Activated T-helper 17 cell treated with anti-CD3 and anti-CD28 coated beads, Interleukin-2, amount 50 U/mL, for 72 hours (primary cell): ENCODE measurements around the gene KCNJ5. TPM values are rescaled to one million over a fixed set of nuclear protein-coding genes. Genes with fewer than 3 reads are reported as not detected.
"Not testable (repeated sequence)": the region's sequence is repeated elsewhere in the genome, so short reads cannot be mapped to it uniquely, and the experiment has no call there.

Source experiments
- ATAC-seq: fragments of 150-1000 bp; cut with Tn5 transposase; replicated peaks from 2 replicates; pipeline ENCODE4 v1.10.0; 2021; ENCODE audit warnings: mild to moderate bottlenecking, moderate library complexity
- H3K27ac Mint-ChIP-seq: one replicate; pipeline ENCODE4 v1.8.0; 2022; ENCODE audit warnings: mixed read lengths
- H3K27me3 Mint-ChIP-seq: one replicate; pipeline ENCODE4 v1.8.0; 2022; ENCODE audit warnings: mixed read lengths
- H3K36me3 Mint-ChIP-seq: one replicate; pipeline ENCODE4 v1.8.0; 2022; ENCODE audit warnings: low read depth, mild to moderate bottlenecking, mixed read lengths
- H3K4me1 Mint-ChIP-seq: one replicate; pipeline ENCODE4 v1.8.0; 2022; ENCODE audit warnings: mixed read lengths
- H3K4me3 Mint-ChIP-seq: one replicate; pipeline ENCODE4 v1.8.0; 2022; ENCODE audit warnings: mild to moderate bottlenecking, mixed read lengths
- H3K9me3 Mint-ChIP-seq: one replicate; pipeline ENCODE4 v1.8.0; 2022; ENCODE audit warnings: mixed read lengths
- total RNA-seq, 2 donors: library from RNA; stranded (reverse); gene quantifications; one replicate each; pipeline ENCODE4 v1.2.3, GENCODE V29; 2022

KCNJ5 gene
- total RNA-seq, 2 donors from 2014 or later = not detected

- ATAC-seq = no peak
- Mint-ChIP-seq H3K27me3 (peaks cover 9% of the 10 kb centered on the region), H3K4me3 (no peak overlapping the region), H3K27ac (no peak overlapping the region), H3K36me3 (no peaks in the 10 kb centered on the region), H3K4me1 (peaks cover 5% of the 10 kb centered on the region), H3K9me3 (no peaks in the 10 kb centered on the region)
These were observed 17.5 kb downstream of the KCNJ5 start for GRCh38 chr11:128908391-128909246.

DNA sequence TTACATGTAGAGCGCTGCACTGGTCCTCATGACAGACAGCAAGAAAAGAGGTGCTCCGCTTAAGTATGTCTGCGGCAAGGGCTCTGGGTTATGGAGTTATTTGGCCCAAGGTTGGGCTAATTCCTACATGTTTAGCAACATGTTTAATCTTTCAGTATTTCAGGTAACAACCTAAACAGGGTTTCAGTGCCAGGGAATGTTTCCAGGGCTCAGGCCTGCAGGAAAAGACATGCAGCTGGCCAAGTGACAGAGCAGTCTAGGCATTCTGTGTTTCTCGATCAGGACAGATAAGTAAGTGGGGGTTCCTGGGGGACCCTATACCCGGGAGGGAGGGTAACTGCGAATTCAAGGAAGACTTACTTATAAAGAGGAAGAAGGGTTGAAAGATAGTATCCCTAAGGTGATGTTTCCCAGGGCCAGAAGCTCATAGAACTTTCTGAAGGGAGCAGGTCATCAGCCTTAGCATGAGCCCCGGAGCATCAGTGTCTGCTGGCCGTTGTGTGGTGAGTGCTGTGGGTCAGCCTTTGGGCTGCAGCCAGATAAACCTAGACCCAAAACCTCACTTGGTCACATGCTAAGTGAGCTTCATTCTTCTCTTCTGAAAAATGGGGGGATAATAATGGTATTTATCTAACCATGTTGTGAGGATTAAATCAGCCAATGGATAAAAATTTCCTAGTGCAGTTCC lies 18.4 kb downstream of the KCNJ5 start:
- ATAC-seq = no peak
- peaks cover 4% of the 10 kb centered on the region for H3K27me3 Mint-ChIP-seq
- no peak overlapping the region for H3K27ac Mint-ChIP-seq
- H3K9me3 Mint-ChIP-seq = no peaks in the 10 kb centered on the region
- no peaks in the 10 kb centered on the region for H3K36me3 Mint-ChIP-seq
- H3K4me3 Mint-ChIP-seq = no peak overlapping the region
- H3K4me1 Mint-ChIP-seq = peaks cover 5% of the 10 kb centered on the region

DNA sequence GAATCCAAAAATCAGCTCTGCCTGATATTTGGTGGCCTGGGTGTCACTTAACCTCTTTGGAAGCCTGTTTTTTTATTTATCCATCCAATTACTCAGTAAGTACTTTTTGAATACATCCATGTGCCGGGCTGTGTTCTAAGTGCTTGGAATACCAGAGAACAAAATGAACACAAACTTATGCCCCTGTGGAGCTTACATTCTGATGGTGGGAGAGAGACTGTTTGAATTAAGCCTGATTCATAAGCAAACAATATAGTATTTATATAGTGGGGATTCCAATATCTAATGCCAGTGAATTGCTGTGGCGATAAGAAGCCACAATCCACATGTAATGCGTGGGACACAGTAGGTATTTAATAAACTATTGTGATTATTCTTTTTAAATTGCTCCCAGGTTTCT lies 19.4 kb downstream of the KCNJ5 start:
- Mint-ChIP-seq H3K4me1 (peaks cover 5% of the 10 kb centered on the region), H3K27me3 (peaks cover 9% of the 10 kb centered on the region), H3K36me3 (no peaks in the 10 kb centered on the region), H3K9me3 (no peaks in the 10 kb centered on the region), H3K27ac (no peak overlapping the region), H3K4me3 (no peak overlapping the region)
- ATAC-seq = no peak

DNA sequence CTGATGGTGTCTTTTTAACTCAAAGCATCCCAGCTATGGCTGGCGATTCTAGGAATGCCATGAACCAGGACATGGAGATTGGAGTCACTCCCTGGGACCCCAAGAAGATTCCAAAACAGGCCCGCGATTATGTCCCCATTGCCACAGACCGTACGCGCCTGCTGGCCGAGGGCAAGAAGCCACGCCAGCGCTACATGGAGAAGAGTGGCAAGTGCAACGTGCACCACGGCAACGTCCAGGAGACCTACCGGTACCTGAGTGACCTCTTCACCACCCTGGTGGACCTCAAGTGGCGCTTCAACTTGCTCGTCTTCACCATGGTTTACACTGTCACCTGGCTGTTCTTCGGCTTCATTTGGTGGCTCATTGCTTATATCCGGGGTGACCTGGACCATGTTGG lies 20.1 kb downstream of the KCNJ5 start:
- H3K4me1 Mint-ChIP-seq = peaks cover under 1% of the 10 kb centered on the region
- H3K4me3 Mint-ChIP-seq = no peak overlapping the region
- ATAC-seq = no peak
- peaks cover 15% of the 10 kb centered on the region for H3K27me3 Mint-ChIP-seq
- no peaks in the 10 kb centered on the region for H3K9me3 Mint-ChIP-seq
- H3K27ac Mint-ChIP-seq = no peak overlapping the region
- H3K36me3 Mint-ChIP-seq = no peaks in the 10 kb centered on the region

- no peak for ATAC-seq
- Mint-ChIP-seq H3K9me3 (no peaks in the 10 kb centered on the region), H3K27me3 (peaks cover 16% of the 10 kb centered on the region), H3K4me1 (no peaks in the 10 kb centered on the region), H3K4me3 (no peak overlapping the region), H3K27ac (no peak overlapping the region), H3K36me3 (no peaks in the 10 kb centered on the region)
These were observed 20.5 kb downstream of the KCNJ5 start for GRCh38 chr11:128911701-128912100.

DNA sequence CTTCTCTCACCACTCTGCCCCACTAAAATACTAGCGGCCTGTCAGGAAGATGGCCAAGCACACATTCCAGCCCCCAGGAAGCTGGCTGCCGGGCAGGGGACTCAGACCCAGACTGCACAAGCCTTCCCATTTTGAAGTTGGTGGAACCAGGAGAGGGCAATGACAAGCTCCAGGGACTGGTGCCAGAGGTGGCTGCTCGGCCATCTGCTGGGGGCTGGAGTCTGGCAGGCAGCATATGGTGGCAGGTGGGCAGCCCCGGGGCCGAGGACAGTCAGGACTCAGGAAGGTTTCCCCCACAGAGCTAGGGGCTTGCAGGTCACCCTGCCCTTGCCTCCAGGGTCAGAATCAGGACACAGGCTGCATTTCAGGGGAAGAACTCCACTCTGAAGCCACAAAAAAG lies 22.6 kb downstream of the KCNJ5 start:
- Mint-ChIP-seq H3K36me3 (no peaks in the 10 kb centered on the region), H3K27ac (no peak overlapping the region), H3K9me3 (no peaks in the 10 kb centered on the region), H3K27me3 (peaks cover 16% of the 10 kb centered on the region), H3K4me3 (no peak overlapping the region), H3K4me1 (no peaks in the 10 kb centered on the region)
- ATAC-seq = no peak

- Mint-ChIP-seq H3K36me3 (no peaks in the 10 kb centered on the region), H3K9me3 (no peaks in the 10 kb centered on the region), H3K4me1 (no peaks in the 10 kb centered on the region), H3K27ac (no peak overlapping the region), H3K27me3 (peaks cover 16% of the 10 kb centered on the region), H3K4me3 (no peak overlapping the region)
- ATAC-seq = no peak
These were observed 23.3 kb downstream of the KCNJ5 start for GRCh38 chr11:128914216-128915148.

- Mint-ChIP-seq H3K9me3 (no peaks in the 10 kb centered on the region), H3K36me3 (no peaks in the 10 kb centered on the region), H3K27me3 (peaks cover 18% of the 10 kb centered on the region), H3K27ac (no peak overlapping the region), H3K4me3 (no peak overlapping the region), H3K4me1 (no peaks in the 10 kb centered on the region)
- ATAC-seq = no peak
These were observed 24.0 kb downstream of the KCNJ5 start for GRCh38 chr11:128915149-128915521.

- Mint-ChIP-seq H3K9me3 (no peaks in the 10 kb centered on the region), H3K4me1 (no peaks in the 10 kb centered on the region), H3K27me3 (peaks cover 24% of the 10 kb centered on the region), H3K36me3 (no peaks in the 10 kb centered on the region), H3K27ac (no peak overlapping the region), H3K4me3 (no peak overlapping the region)
- no peak for ATAC-seq
These were observed 24.9 kb downstream of the KCNJ5 start for GRCh38 chr11:128916037-128916572.

- peaks cover 26% of the 10 kb centered on the region for H3K27me3 Mint-ChIP-seq
These were observed 25.5 kb downstream of the KCNJ5 start for GRCh38 chr11:128916681-128917080.

DNA sequence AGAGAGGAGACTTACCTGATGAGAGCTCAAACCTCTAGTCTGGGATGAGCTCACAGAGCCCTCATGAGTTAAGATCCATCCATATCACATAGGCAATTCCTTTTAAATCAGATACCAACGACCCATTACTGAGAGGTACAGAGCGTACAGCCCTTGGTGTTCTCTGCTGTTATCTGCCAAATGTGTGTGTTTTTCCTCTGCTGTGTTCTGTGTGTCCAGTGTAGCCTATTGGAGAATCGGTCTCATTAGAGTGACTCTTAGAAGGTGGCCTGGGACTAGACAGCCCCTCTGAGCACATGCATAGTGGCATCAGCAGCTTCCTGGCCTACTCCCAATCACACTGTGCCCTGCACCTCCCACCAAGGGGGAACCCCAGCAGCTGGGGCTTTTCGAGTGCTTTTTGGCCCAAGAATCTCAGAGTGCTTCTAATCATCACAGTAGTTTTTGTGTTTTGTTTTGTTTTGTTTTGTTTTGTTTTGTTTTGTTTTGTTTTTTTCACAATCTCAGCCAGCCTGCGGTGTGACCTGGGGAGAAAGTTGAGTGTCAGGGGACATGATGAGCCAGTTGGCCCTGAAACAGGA lies 26.1 kb downstream of the KCNJ5 start:
- Mint-ChIP-seq H3K27me3 (peaks cover 26% of the 10 kb centered on the region), H3K9me3 (no peaks in the 10 kb centered on the region), H3K4me3 (no peak overlapping the region), H3K27ac (no peak overlapping the region), H3K4me1 (no peaks in the 10 kb centered on the region), H3K36me3 (no peaks in the 10 kb centered on the region)
- ATAC-seq = no peak

More at GRCh38 chr11:128916681-128917080, 25.5 kb downstream of the KCNJ5 start:
- no peaks in the 10 kb centered on the region for H3K4me1 Mint-ChIP-seq
- no peak overlapping the region for H3K4me3 Mint-ChIP-seq
- H3K9me3 Mint-ChIP-seq = no peaks in the 10 kb centered on the region
- no peak overlapping the region for H3K27ac Mint-ChIP-seq
- no peaks in the 10 kb centered on the region for H3K36me3 Mint-ChIP-seq
- ATAC-seq = no peak

GRCh38 chr11:128919216-128919615 lies 28.1 kb downstream of the KCNJ5 start:
- no peak overlapping the region for H3K27ac Mint-ChIP-seq
- H3K9me3 Mint-ChIP-seq = no peaks in the 10 kb centered on the region
- H3K4me3 Mint-ChIP-seq = no peak overlapping the region

GRCh38 chr11:128919635-128920034 lies 28.5 kb downstream of the KCNJ5 start:
- not testable (repeated sequence) for H3K4me3 Mint-ChIP-seq, H3K4me1 Mint-ChIP-seq, H3K9me3 Mint-ChIP-seq, H3K27ac Mint-ChIP-seq, ATAC-seq, H3K36me3 Mint-ChIP-seq
- peaks cover 23% of the 10 kb centered on the region for H3K27me3 Mint-ChIP-seq

More at GRCh38 chr11:128919216-128919615, 28.1 kb downstream of the KCNJ5 start:
- Mint-ChIP-seq H3K36me3 (no peaks in the 10 kb centered on the region), H3K27me3 (peaks cover 23% of the 10 kb centered on the region), H3K4me1 (no peaks in the 10 kb centered on the region)
- no peak for ATAC-seq

DNA sequence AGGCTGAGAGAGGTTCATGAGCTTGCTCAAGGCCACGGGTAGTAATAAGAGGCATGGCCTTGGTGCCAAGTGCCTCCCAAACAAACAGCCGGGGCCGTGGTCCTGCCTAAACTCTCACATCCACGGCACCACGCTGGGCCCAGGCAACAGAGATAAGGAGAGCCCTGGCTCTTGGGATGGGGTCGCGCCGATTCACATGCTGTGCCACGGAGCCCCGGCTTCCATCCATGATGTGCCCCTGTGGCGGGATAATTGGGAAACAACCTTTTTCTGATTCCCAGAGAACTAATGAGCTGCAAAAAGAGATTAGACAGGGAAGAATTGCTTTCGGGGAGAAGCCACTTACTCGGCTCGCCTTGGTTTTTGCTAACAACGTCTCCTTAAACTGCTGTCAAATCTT lies 29.5 kb downstream of the KCNJ5 start:
- H3K4me3 Mint-ChIP-seq = no peak overlapping the region
- H3K36me3 Mint-ChIP-seq = no peaks in the 10 kb centered on the region
- ATAC-seq = no peak
- H3K27ac Mint-ChIP-seq = no peak overlapping the region
- H3K9me3 Mint-ChIP-seq = no peaks in the 10 kb centered on the region
- no peaks in the 10 kb centered on the region for H3K4me1 Mint-ChIP-seq
- H3K27me3 Mint-ChIP-seq = peaks cover 17% of the 10 kb centered on the region
